WTC11 (cell line): Measurements from ENCODE around the gene OCA2.

Experiments
- CTCF ChIP-seq: fragments of 200-600 bp; IDR thresholded peaks from 2 replicates; pipeline ENCODE4 v1.8.0; 2022; ENCODE audit warnings: antibody characterized with exemption
- E2F5 ChIP-seq: sonication (generic); formaldehyde crosslinking; IDR thresholded peaks from 2 replicates; pipeline ENCODE4 v1.8.1; 2022; ENCODE audit warnings: mild to moderate bottlenecking, moderate library complexity, missing genetic modification reagents
- JUN ChIP-seq: sonication (generic); formaldehyde crosslinking; IDR thresholded peaks from 2 replicates; pipeline ENCODE4 v1.8.0; 2023; ENCODE audit warnings: mild to moderate bottlenecking, missing genetic modification reagents
- NFE2L1 ChIP-seq: sonication (generic); formaldehyde crosslinking; IDR thresholded peaks from 2 replicates; pipeline ENCODE4 v1.8.1; 2023; ENCODE audit warnings: missing genetic modification reagents
- ZNF416 ChIP-seq: fragments of 250-450 bp; sonication (Bioruptor Pico); IDR thresholded peaks from 2 replicates; pipeline ENCODE4 v1.9.0; 2021; ENCODE audit warnings: mild to moderate bottlenecking, inconsistent platforms
- ZNF425 ChIP-seq: fragments of 250-450 bp; sonication (Bioruptor Pico); conservative IDR thresholded peaks from 2 replicates; pipeline ENCODE4 v1.9.0; 2021; ENCODE audit warnings: mild to moderate bottlenecking
- TF ChIP-seq, protein P1 (sequence below): sonication (generic); formaldehyde crosslinking; IDR thresholded peaks from 2 replicates; pipeline ENCODE4 v1.8.1; 2023; ENCODE audit warnings: mild to moderate bottlenecking, missing genetic modification reagents

GRCh38 chr15:27867861-27868260 is 231.3 kb downstream of the OCA2 start:
- TF ChIP-seq ZNF416 = no peak
- TF ChIP-seq JUN (CRISPR knock-in tag) = no peak
- TF ChIP-seq, protein P1, sequence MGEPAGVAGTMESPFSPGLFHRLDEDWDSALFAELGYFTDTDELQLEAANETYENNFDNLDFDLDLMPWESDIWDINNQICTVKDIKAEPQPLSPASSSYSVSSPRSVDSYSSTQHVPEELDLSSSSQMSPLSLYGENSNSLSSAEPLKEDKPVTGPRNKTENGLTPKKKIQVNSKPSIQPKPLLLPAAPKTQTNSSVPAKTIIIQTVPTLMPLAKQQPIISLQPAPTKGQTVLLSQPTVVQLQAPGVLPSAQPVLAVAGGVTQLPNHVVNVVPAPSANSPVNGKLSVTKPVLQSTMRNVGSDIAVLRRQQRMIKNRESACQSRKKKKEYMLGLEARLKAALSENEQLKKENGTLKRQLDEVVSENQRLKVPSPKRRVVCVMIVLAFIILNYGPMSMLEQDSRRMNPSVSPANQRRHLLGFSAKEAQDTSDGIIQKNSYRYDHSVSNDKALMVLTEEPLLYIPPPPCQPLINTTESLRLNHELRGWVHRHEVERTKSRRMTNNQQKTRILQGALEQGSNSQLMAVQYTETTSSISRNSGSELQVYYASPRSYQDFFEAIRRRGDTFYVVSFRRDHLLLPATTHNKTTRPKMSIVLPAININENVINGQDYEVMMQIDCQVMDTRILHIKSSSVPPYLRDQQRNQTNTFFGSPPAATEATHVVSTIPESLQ (CRISPR knock-in tag) = no peak
- TF ChIP-seq CTCF = no peak; the same call in 1 of the 2 replicates
- TF ChIP-seq NFE2L1 (CRISPR knock-in tag) = no peak
- no peak for TF ChIP-seq E2F5 (CRISPR knock-in tag)
- TF ChIP-seq ZNF425 (CRISPR knock-in tag) = no peak
